ENCODE results near the gene KCND3. TPM values are rescaled to one million over a fixed set of nuclear protein-coding genes. Genes with fewer than 3 reads are reported as not detected.

Gene KCND3
- polyA plus RNA-seq, 3 donors, result 1.3 to 1.5 (median 1.4) TPM

DNA sequence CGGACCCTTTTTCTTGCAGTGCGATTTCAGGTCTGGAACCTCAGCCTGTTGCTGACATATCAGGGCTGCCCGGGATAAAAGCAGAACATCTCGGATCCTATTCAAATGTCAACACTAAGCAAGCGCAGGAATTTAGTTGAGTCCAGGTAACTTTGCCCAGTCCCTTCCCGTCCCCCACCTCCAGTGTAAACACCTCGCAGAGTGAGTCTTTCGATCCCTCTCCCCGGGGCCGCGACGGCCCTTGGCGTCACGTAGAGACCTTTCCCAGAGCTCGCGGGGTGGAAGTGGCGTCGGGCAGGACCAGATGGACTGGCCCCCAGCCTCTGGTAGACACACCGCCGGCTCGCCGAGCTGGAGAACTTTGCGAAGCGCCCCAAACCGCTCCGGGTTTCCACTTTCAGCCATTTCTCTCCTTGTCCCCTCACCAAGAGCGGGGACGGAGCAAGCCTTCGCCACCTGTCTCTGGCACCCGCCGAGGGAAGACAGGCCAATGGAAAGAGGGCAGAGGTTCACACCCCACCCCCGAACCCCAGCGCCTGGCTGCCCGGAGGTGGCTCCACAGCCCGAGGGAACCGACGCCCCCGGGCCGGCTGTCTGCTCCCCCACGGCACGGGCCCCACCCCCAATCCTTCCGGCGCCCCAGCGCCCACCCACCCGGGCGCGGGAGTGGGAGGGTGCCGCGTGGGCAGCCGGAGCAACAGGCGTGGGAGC, 570 bp downstream of the KCND3 start:
- DNase-seq, result no peak

DNA sequence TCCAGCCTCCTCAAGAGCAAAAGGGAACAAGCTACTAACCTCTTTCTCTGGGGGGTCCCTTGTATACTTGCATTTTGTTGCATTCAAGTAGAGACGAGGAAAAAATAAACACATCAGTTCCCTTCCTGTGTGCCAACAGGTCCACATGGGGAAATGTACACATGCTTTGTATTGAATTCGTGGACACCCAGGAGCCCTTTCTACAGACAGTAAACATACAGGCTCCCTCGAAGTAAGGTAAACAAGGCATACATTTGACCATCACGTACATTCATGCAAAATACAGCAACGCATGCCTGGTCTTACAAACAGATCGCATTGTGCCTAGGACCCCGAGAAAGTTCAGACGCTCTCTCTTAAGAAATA, 1.1 kb downstream of the KCND3 start:
- no peak for DNase-seq

DNA sequence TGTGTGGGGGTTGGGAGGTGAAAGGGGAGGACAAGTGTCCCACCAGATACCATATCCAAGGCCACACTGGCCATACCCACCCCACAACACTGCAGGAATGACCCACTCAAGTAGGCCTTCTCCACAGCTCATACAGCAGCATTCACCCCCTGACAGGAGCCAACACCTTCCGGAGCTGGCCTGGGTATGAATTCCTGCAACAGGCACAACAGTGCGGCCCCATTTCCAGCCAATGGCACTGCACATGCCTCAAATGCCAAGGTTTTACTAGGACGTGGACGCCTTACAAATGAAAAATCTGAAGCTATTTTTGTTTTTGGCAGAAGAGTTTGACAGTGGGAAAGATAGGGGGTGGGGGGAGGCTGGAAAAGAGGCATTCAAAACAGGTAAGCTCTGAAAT, 2.0 kb downstream of the KCND3 start:
- no peak for DNase-seq

GRCh38 chr1:111983500-111983899, 6.0 kb downstream of the KCND3 start:
- no peak for DNase-seq

GRCh38 chr1:111982428-111982827, 7.0 kb downstream of the KCND3 start:
- DNase-seq, result no peak

- no peak for DNase-seq
Observed at GRCh38 chr1:111981871-111982270, 7.6 kb downstream of the KCND3 start.

DNA sequence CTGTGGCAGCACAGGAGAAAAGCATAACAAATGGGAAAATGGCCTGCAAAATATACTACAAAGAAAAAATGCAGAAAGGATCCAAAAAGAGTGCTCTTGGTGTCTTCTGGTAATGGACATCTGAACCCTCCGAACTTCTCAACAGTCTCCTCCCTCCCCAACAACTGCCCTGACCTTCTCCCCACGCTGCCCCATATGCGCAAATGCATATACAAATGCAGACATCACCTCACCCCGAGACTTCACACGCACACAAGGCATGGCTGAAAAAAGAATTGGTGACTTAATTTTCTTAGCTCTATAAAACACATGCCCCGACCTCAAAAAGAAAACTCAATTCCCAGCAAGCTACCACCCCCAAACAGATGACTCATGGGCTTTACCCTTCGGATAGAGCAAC, 8.4 kb downstream of the KCND3 start:
- DNase-seq, result no peak

GRCh38 chr1:111980686-111981085, 8.8 kb downstream of the KCND3 start:
- no peak for DNase-seq

DNA sequence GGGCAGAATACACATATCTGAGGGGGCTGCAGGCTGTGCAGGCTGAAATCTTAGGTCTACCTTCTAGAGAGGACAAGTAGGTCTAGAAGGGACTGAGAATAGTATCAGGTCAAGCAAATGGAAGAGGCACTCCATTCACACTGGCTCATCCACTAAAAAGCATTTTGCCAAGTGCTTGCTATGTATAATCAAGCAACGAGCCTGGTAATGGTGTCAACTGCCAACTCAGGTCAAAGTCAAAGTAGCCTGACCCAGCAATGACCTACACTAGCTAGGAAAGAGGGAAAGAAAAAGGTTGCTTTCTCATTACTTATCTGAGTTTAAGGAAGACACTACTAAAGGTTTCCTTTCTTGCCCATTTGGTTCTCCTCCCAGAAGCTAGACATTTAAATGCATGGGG, 10.8 kb downstream of the KCND3 start:
- DNase-seq, result no peak

DNA sequence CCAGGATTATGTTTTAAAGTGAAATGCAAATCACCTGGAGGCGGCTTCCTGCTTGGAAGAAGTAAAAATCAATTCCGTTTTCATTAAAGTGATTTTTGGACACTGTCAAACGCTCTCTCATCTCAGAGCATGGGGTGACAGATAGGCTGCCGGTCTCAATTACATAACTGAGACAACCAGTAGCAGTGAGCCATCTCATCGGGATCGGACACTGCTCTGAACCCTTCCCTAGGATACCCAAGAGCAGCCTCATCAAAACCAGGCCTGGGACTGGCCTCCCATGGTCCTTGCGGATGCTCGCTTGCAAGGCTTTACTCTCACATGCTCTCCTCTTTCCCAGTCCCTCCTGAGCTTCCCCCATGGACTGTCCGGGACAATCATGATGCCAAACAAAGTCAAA, 12.1 kb downstream of the KCND3 start:
- DNase-seq, result no peak

DNA sequence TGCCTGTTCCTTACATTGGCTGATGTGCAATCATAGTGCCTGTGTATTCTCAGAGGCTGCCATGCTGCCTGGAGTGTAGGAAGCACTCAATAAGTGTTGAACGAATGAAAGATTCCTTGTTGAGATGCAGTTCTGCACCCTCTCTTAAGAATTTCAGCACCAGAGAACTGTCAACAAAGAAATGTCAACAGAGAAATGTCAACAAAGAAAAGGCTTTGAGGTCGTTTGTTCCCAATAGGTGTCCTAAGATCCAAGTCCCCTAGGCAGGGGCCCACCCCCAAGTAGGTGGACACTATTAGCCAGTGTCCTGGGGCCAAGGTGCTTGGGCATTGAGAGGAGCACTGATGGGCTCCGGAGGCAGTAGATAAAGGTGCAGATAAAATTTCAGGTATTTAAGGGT, 12.6 kb downstream of the KCND3 start:
- no peak for DNase-seq

DNA sequence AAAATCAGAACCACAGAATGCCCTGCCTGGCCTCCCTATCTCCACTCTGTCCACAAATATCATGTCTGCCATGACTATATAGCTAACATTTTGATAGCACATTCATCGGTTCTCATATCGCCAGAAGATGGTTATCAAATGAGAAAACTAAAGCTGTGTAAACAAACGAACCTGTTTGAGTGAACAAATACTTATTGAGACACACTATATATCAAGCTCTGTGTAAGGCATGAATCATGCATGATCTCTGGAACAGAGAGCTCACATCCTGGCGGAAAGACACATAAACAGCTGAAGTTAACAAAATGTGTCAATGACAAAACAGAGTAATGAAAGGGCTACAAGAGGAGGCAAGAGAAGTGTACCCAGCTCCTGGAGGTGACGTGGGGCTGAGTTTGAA, 13.1 kb downstream of the KCND3 start:
- DNase-seq, result no peak

DNA sequence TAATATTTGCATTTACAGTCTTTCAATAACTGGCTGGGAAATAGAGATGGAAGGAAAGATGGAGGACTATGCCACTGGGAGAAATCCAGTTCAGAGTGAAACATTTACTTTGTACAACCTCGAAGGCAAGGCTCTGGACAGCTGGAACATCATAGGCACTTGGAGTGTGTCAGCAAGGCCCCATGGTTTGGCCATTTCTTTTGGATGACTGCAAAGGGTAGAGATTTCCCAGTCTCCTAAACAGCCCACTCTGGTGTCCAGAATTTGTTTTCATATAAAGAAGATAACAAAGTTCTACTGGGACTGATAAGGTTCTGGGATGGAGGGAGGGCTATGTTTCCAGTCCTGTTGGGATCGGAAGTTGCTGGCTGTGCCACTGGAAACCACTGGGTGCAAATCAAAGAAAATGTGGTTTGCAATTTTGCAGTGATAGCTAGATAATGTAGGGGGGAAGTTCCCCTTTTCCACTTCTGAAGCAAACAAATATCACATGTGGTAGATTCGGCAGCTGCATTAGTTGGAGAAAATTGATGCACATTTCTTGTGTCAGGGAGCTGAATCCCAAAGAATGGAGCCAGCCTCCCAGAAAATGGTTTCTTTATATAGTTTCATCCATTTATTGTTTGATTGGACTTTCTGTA, 16.2 kb downstream of the KCND3 start:
- DNase-seq, result no peak

GRCh38 chr1:111971396-111971795, 18.1 kb downstream of the KCND3 start:
- DNase-seq, result no peak

DNA sequence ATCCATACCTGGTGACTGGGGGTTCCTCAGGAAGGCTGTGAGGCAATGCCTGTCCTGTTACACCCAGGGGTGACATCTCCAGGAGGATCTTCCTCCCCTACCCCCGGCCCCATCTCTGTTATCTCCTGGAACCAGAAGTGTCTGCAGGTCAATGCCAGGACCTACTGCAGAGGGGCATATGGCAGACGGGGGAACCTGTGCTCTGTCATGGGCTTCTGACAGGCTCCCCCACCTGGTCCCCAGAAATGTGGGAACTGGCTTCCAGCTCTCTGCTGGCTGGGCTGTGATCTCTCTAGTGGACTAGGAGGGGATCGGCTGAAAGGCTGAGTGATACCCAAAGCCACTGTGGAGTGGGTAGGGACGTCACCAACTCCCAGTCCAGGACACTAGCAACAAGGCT, 21.0 kb downstream of the KCND3 start:
- no peak for DNase-seq

GRCh38 chr1:111967886-111968285, 21.6 kb downstream of the KCND3 start:
- no peak for DNase-seq

GRCh38 chr1:111967067-111967690, 22.3 kb downstream of the KCND3 start:
- DNase-seq, result no peak

GRCh38 chr1:111965781-111966443, 23.6 kb downstream of the KCND3 start:
- DNase-seq, result peak; percentile 73

DNA sequence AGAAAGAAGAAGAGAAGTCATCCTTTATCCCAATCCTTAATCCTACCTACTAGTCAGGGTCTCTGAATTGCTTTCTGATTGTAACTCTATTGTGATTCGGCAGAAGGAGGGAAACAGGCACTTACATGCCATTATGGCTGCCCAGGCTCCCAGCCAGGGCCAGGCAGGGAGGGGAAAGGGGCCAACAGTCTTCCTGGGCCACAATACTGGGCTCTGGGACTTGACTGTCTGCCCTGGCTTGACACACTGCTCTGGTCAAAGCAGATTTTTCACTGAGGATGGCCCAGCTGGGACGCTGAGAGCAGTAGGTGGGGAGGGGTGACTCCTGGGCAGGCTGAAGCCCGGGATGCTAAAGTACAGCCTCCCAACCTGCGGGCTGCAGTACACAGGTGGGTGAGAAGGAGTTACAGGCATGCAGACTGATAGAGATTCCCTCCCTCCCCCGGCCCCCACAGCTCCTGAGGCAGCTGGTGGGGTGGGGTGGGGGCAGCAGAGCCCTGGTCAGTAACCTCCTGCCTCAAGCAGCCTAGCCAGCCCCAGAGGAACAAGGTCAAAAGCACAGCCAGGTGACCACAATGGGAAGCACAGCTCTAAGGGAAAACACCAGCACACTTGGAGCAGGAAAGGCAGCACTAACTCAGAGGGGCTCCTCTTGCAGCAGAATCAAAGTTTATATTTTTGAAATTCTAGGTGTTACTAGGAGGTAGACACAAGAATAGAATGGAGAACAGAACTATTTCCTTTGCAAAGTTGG, 25.3 kb downstream of the KCND3 start:
- no peak for DNase-seq

- no peak for DNase-seq
Observed at GRCh38 chr1:111961773-111962565, 27.5 kb downstream of the KCND3 start.

DNA sequence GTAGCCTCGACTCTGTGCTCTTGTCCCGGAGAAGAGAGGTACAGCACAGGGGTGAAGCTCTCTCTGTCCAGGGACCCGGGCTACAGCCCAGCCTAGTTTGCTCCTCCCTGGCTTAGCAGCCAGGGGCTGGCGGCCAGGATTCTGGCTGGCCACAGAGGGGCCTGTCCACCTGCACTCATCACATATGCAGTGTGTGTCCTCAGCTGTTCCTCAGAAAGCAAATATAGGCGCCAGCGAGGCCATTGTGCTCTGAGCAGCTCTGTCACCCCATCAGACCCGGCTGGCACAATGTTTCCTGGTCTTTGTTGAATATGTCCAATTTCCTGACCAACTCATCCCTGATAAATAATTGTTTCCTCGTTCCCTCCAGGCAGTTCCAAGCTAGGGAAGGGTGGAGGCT, 28.5 kb downstream of the KCND3 start:
- no peak for DNase-seq

Measured in renal pelvis (tissue), 4 donors.